ENCODE results near the gene ACACA. TPM values are rescaled to one million over a fixed set of nuclear protein-coding genes. Genes with fewer than 3 reads are reported as not detected.
"Not testable (repeated sequence)": the region's sequence is repeated elsewhere in the genome, so short reads cannot be mapped to it uniquely, and the experiment has no call there.

Gene ACACA
- total and polyA plus RNA-seq, 9 of the 15 experiments (the other 6 are each of a cell fraction or from before 2014, with no cell fraction given) = 35.9 to 135 (median 88.4) TPM

DNA sequence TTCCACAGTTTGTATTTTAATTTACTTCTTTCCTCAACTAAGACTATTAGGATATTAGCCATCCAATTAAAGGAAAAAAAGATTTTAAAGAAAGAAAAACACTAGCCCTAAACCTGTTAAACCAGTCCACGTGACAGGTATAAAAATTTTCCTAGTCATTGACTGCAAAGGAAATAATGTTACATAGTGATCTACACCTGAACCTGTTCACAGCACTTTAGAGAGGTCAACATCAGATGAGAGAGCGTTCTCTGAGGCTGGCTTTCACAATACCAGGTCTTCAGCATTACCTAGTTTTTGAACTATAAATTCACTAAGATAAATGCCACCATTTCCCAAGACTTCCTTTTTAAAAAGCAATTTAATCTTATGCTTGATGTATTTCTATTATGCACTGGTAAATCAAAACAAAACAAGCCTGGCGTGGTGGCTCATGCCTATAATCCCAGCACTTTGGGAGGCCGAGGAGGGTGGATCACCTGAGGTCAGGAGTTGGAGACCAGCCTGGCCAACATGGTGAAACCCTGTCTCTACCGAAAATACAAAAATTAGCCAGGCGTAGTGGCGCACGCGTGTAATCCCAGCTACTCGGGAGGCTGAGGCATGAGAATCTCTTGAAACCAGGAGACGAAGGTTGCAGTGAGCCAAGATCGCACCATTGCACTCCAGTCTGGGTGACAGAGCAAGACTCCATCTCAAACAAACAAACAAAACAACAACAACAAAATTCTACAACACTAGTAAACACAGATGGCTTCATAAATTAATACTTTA, 49.7 kb downstream of the ACACA start:
- intact Hi-C loops (cut with micrococcal nuclease); FAIRE-seq; H3K9me1 ChIP-seq (ENCODE audit: control insufficient read depth, insufficient read depth, low read length); BruUV-seq (replicated peaks); in situ Hi-C loops (cut with MboI); CTCF ChIA-PET (ENCODE audit: low intra/inter-chr PET ratio); DNase-seq (ENCODE audit: extremely low read depth in 1 of 4, low spot score in 3 of 4); H4K20me1 ChIP-seq (replicated peaks; ENCODE audit: control insufficient read depth, insufficient read depth, low read length); H3K27me3 ChIP-seq (ENCODE audit: control insufficient read depth in 2 of 2, insufficient read depth in 2 of 2, low read length in 2 of 2); H3K9me3 ChIP-seq (replicated peaks; ENCODE audit: control insufficient read depth, insufficient read depth, low read depth, low read length); H2AFZ ChIP-seq (ENCODE audit: low read depth, low read length); ATAC-seq: not testable (repeated sequence)
- H3K79me2 ChIP-seq (ENCODE audit: control insufficient read depth, insufficient read depth, low read length) = peaks cover 73% of the 10 kb centered on the region
- H3K9ac ChIP-seq (ENCODE audit: insufficient read depth in 1 of 2, low read depth in 2 of 2, low read length in 2 of 2) = peak overlapping the region; percentile 67 to 94
- POLR2A ChIA-PET = interaction anchor here (0.6 to 1.2 kb wide), 2 partner anchors 12 to 13 kb away, joined by 3 read pairs; no protein-coding TSS in a partner anchor
- H3K4me3 ChIP-seq = peak overlapping the region; percentile 99
- TF ChIP-seq HDAC1 (IDR thresholded peaks at IDR 0.05) (peak in 1 of 2 experiments; percentile 31; a peak in 1 of 4 replicates), SMARCA4 (IDR thresholded peaks at IDR 0.05) (0 out of 2 replicates have a peak, but pooled peaks have one; percentile 29), MTA3 (IDR thresholded peaks at IDR 0.05; ENCODE audit: borderline replicate concordance) (0 out of 2 replicates have a peak, but pooled peaks have one; percentile 18), HDGF (IDR thresholded peaks at IDR 0.05) (peak; percentile 81; the same call in 1 of the 2 replicates), SMARCE1 (IDR thresholded peaks at IDR 0.05) (0 out of 2 replicates have a peak, but pooled peaks have one; percentile 29), NRF1 (conservative IDR thresholded peaks at IDR 0.05 in 1 of 2, IDR thresholded peaks at IDR 0.05 in 1 of 2) (peak in 1 of 2 experiments; percentile 43; a peak in 2 of 4 replicates)
- TF ChIP-seq, protein P1, sequence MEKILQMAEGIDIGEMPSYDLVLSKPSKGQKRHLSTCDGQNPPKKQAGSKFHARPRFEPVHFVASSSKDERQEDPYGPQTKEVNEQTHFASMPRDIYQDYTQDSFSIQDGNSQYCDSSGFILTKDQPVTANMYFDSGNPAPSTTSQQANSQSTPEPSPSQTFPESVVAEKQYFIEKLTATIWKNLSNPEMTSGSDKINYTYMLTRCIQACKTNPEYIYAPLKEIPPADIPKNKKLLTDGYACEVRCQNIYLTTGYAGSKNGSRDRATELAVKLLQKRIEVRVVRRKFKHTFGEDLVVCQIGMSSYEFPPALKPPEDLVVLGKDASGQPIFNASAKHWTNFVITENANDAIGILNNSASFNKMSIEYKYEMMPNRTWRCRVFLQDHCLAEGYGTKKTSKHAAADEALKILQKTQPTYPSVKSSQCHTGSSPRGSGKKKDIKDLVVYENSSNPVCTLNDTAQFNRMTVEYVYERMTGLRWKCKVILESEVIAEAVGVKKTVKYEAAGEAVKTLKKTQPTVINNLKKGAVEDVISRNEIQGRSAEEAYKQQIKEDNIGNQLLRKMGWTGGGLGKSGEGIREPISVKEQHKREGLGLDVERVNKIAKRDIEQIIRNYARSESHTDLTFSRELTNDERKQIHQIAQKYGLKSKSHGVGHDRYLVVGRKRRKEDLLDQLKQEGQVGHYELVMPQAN (IDR thresholded peaks at IDR 0.05; ENCODE audit: borderline replicate concordance) = 0 out of 2 replicates have a peak, but pooled peaks have one; percentile 18
- TF ChIP-seq, protein P2, sequence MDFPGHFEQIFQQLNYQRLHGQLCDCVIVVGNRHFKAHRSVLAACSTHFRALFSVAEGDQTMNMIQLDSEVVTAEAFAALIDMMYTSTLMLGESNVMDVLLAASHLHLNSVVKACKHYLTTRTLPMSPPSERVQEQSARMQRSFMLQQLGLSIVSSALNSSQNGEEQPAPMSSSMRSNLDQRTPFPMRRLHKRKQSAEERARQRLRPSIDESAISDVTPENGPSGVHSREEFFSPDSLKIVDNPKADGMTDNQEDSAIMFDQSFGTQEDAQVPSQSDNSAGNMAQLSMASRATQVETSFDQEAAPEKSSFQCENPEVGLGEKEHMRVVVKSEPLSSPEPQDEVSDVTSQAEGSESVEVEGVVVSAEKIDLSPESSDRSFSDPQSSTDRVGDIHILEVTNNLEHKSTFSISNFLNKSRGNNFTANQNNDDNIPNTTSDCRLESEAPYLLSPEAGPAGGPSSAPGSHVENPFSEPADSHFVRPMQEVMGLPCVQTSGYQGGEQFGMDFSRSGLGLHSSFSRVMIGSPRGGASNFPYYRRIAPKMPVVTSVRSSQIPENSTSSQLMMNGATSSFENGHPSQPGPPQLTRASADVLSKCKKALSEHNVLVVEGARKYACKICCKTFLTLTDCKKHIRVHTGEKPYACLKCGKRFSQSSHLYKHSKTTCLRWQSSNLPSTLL (IDR thresholded peaks at IDR 0.05) = 0 out of 2 replicates have a peak, but pooled peaks have one; percentile 18
- H3K27ac ChIP-seq (ENCODE audit: extremely low read depth, low read depth, low read length) = peak overlapping the region; percentile 93; the same call in 2 of the 3 replicates
- H3K4me1 ChIP-seq (replicated peaks in 1 of 2; ENCODE audit: control insufficient read depth in 2 of 2, insufficient read depth in 2 of 2, low read length in 2 of 2) = peaks cover 14 to 20% of the 10 kb centered on the region in 2 experiments
- 4% methylated on average over 12 of the region's 12 CpGs for WGBS (ENCODE audit: insufficient coverage, low coverage, missing lambda C conversion rate)
- peak overlapping the region; percentile 97 for H3K4me2 ChIP-seq (ENCODE audit: insufficient read depth, low read length)
- H3K36me3 ChIP-seq (ENCODE audit: control insufficient read depth, insufficient read depth, low read length) = peaks cover 40% of the 10 kb centered on the region

Measured in K562 (cell line).